ENCODE data around the gene CAMTA1. TPM values are rescaled to one million over a fixed set of nuclear protein-coding genes. Genes with fewer than 3 reads are reported as not detected.

Gene CAMTA1
- total and polyA plus RNA-seq, 2 experiments from 2014 or later, result 89.0 to 145 TPM

DNA sequence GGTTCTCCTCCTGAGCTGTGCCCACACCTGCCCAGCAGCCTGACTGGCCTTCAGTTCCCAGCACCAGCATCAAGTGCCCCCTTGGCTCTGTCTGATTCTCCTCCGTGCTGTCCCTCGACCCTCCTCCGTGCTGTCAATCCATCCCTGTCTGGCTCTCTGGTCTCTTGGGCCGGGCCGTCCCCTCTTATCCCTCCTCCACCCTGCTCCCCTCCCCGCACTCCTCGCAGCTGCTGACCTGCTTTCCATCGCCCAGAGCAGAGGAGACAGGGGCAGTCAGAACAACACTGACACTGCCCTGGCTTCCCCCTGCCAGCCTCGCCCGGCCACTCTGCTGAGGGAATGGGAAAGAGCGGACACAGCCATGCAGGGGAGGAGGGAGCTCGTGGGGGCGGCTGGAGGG lies 267.4 kb downstream of the CAMTA1 start:
- Histone ChIP-seq H3K36me3 (replicated peaks; ENCODE audit: insufficient read depth, low read depth) (no peaks in the 10 kb centered on the region), H4K20me1 (ENCODE audit: insufficient read depth, poor library complexity, severe bottlenecking) (no peaks in the 10 kb centered on the region), H3K4me3 (no peak overlapping the region), H3K9me3 (ENCODE audit: low read depth) (no peaks in the 10 kb centered on the region), H3K27ac (no peak overlapping the region), H2AFZ (no peak overlapping the region), H3K27me3 (no peaks in the 10 kb centered on the region), H3K9me2 (replicated peaks; ENCODE audit: insufficient read depth) (no peaks in the 10 kb centered on the region), H3K79me2 (no peaks in the 10 kb centered on the region), H3K4me1 (ENCODE audit: insufficient read depth) (no peaks in the 10 kb centered on the region), H3K4me2 (no peak overlapping the region)
- WGBS (ENCODE audit: low lambda C conversion rate, missing lambda C conversion rate), result 85% methylated on average over 13 of the region's 13 CpGs
- no peak for DNase-seq (ENCODE audit: low spot score)
- TF ChIP-seq EZH2 (IDR thresholded peaks at IDR 0.05; ENCODE audit: borderline replicate concordance), result no peak
- TF ChIP-seq, protein P1, sequence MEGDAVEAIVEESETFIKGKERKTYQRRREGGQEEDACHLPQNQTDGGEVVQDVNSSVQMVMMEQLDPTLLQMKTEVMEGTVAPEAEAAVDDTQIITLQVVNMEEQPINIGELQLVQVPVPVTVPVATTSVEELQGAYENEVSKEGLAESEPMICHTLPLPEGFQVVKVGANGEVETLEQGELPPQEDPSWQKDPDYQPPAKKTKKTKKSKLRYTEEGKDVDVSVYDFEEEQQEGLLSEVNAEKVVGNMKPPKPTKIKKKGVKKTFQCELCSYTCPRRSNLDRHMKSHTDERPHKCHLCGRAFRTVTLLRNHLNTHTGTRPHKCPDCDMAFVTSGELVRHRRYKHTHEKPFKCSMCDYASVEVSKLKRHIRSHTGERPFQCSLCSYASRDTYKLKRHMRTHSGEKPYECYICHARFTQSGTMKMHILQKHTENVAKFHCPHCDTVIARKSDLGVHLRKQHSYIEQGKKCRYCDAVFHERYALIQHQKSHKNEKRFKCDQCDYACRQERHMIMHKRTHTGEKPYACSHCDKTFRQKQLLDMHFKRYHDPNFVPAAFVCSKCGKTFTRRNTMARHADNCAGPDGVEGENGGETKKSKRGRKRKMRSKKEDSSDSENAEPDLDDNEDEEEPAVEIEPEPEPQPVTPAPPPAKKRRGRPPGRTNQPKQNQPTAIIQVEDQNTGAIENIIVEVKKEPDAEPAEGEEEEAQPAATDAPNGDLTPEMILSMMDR (IDR thresholded peaks at IDR 0.05; ENCODE audit: poor library complexity), result no peak
- no peak for TF ChIP-seq EZH2phosphoT487 (IDR thresholded peaks at IDR 0.05; ENCODE audit: low read depth, severe bottlenecking, unreplicated experiment)

DNA sequence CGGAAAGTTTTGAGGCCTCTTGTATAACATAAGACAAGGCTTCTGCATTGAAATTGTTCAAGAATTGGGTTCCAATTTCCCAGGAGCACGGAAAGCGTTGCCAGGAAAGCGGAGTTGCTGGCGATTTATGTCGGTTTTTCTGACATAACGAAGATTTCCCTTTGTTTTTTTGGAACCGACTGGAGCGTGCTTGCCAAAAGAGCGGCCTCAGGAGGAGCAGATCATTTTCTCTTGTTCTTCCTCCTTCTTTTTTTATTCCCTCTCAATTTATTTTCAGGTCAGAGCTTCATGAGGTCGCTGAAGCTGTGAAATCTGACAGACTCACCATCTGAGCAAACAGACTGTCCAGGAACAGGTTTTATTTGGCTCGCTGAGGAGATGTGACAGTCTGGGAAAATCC lies 275.5 kb downstream of the CAMTA1 start:
- no peak for DNase-seq (ENCODE audit: low spot score)
- H3K36me3 ChIP-seq (replicated peaks; ENCODE audit: insufficient read depth, low read depth), result no peaks in the 10 kb centered on the region
- no peak overlapping the region for H3K27ac ChIP-seq
- no peak overlapping the region for H3K4me2 ChIP-seq
- H3K4me1 ChIP-seq (ENCODE audit: insufficient read depth), result no peaks in the 10 kb centered on the region
- WGBS (ENCODE audit: low lambda C conversion rate, missing lambda C conversion rate), result 93% methylated on average over 12 of the region's 12 CpGs
- TF ChIP-seq, protein P1 (IDR thresholded peaks at IDR 0.05; ENCODE audit: poor library complexity), result no peak
- TF ChIP-seq EZH2 (IDR thresholded peaks at IDR 0.05; ENCODE audit: borderline replicate concordance) (no peak), EZH2phosphoT487 (IDR thresholded peaks at IDR 0.05; ENCODE audit: low read depth, severe bottlenecking, unreplicated experiment) (no peak)
- H3K79me2 ChIP-seq, result no peaks in the 10 kb centered on the region
- H3K9me2 ChIP-seq (replicated peaks; ENCODE audit: insufficient read depth), result no peaks in the 10 kb centered on the region
- H3K4me3 ChIP-seq, result no peak overlapping the region
- no peaks in the 10 kb centered on the region for H3K9me3 ChIP-seq (ENCODE audit: low read depth)
- H2AFZ ChIP-seq, result no peak overlapping the region
- H3K27me3 ChIP-seq, result no peaks in the 10 kb centered on the region
- H4K20me1 ChIP-seq (ENCODE audit: insufficient read depth, poor library complexity, severe bottlenecking), result no peaks in the 10 kb centered on the region

DNA sequence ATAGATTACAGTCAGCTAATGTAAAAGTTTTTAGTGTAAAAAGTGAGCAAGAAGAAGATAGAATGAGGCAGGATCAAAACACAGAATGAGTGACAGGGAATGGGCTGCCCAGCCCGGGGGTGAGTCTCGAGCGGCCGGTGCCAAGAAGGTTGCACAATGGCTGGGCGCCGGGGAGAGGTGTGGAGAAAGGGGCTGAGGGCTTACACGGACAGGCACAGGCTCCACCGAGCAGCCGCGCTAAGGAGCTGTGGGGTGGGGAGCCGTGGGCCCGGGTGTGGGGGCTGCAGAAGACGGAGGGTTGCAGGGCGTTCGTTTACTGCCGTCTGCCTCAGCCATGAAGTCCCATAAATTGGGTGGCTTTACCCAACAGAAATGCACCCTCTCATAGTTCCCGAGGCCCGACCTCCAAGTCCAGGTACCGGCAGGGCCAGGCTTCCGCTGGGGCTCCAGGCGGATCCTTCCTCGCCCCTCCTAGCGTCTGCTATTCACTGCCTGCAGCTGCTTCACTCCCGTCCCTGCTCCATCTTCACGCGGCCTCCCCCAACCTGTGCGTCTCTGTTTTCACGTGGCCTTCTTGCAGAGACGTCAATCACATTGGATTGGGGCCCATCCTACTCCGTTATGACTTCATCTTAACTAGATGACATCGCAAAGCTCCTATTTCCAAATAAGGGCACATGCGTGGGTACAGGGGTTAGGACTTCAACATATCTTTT lies 277.2 kb downstream of the CAMTA1 start:
- WGBS (ENCODE audit: low lambda C conversion rate, missing lambda C conversion rate), result 90% methylated on average over 26 of the region's 32 CpGs
- TF ChIP-seq, protein P1 (IDR thresholded peaks at IDR 0.05; ENCODE audit: poor library complexity), result no peak
- TF ChIP-seq EZH2 (IDR thresholded peaks at IDR 0.05; ENCODE audit: borderline replicate concordance) (no peak), EZH2phosphoT487 (IDR thresholded peaks at IDR 0.05; ENCODE audit: low read depth, severe bottlenecking, unreplicated experiment) (no peak)
- Histone ChIP-seq H4K20me1 (ENCODE audit: insufficient read depth, poor library complexity, severe bottlenecking) (no peaks in the 10 kb centered on the region), H2AFZ (no peak overlapping the region), H3K27me3 (no peaks in the 10 kb centered on the region), H3K79me2 (no peaks in the 10 kb centered on the region), H3K27ac (no peak overlapping the region), H3K9me3 (ENCODE audit: low read depth) (no peaks in the 10 kb centered on the region), H3K4me2 (no peak overlapping the region), H3K9me2 (replicated peaks; ENCODE audit: insufficient read depth) (no peaks in the 10 kb centered on the region), H3K4me1 (ENCODE audit: insufficient read depth) (no peaks in the 10 kb centered on the region), H3K4me3 (no peak overlapping the region), H3K36me3 (replicated peaks; ENCODE audit: insufficient read depth, low read depth) (no peaks in the 10 kb centered on the region)
- no peak for DNase-seq (ENCODE audit: low spot score)

Measured in hepatocyte (in vitro differentiated cells).